Bone marrow (tissue), 2 donors: Measurements from ENCODE around the gene TCAP.

Experiments
- DNase-seq, 2 donors: peaks; one replicate each; lab custom pipeline; 2025; lab: John Stamatoyannopoulos, UW

Gene TCAP

GRCh38 chr17:39667945-39668924, 3.1 kb downstream of the TCAP start, which contains the start of gene PNMT:
TSS of gene PNMT (plus strand) at chr17:39668453. CDS start at chr17:39668476, 23 bp downstream.
- peak in 1 of 2 donors; percentile 9 for DNase-seq

GRCh38 chr17:39669897-39670735, 5.0 kb downstream of the TCAP start:
- DNase-seq, result no peak

GRCh38 chr17:39670746-39671145, 5.6 kb downstream of the TCAP start:
- DNase-seq, result no peak

- no peak for DNase-seq
These were observed 6.7 kb downstream of the TCAP start for GRCh38 chr17:39671651-39672521.

- no peak for DNase-seq
These were observed 7.6 kb downstream of the TCAP start for GRCh38 chr17:39672522-39673334.

- no peak for DNase-seq
These were observed 8.4 kb downstream of the TCAP start for GRCh38 chr17:39673335-39674081.

- DNase-seq, result no peak
These were observed 9.0 kb downstream of the TCAP start for GRCh38 chr17:39674179-39674578.

- no peak for DNase-seq
These were observed 9.7 kb downstream of the TCAP start for GRCh38 chr17:39674702-39675389.

- no peak for DNase-seq
These were observed 10.4 kb downstream of the TCAP start for GRCh38 chr17:39675390-39676082.

GRCh38 chr17:39676198-39676819, 11.2 kb downstream of the TCAP start:
- no peak for DNase-seq

- no peak for DNase-seq
These were observed 11.9 kb downstream of the TCAP start for GRCh38 chr17:39677072-39677471.

- DNase-seq, result no peak
These were observed 12.6 kb downstream of the TCAP start for GRCh38 chr17:39677542-39678339.

GRCh38 chr17:39678340-39679116, 13.4 kb downstream of the TCAP start:
- DNase-seq, result no peak

- DNase-seq, result no peak
These were observed 14.5 kb downstream of the TCAP start for GRCh38 chr17:39679521-39680192.

- DNase-seq, result no peak
These were observed 18.3 kb downstream of the TCAP start for GRCh38 chr17:39683295-39683939.
